Stimulated activated CD4-positive, alpha-beta T cell treated with anti-CD3 and anti-CD28 coated beads, Interleukin-2, amount 100 ng/mL, for 24 hours (primary cell): ENCODE data around the gene FZD8.

Experiments used
- DNase-seq, 2 donors: peaks; one replicate each; pipeline ENCODE4 v3.0.0-alpha.2; 2020

The FZD8 gene

GRCh38 chr10:35600193-35600592 is 41.9 kb downstream of the FZD8 start:
- DNase-seq, result no peak

- no peak for DNase-seq
Observed at GRCh38 chr10:35598379-35598778, 43.7 kb downstream of the FZD8 start.

GRCh38 chr10:35595106-35595505 is 47.0 kb downstream of the FZD8 start:
- DNase-seq, result no peak

GRCh38 chr10:35594115-35595079 is 47.7 kb downstream of the FZD8 start:
- no peak for DNase-seq

GRCh38 chr10:35592441-35592840 is 49.7 kb downstream of the FZD8 start:
- DNase-seq, result no peak

GRCh38 chr10:35588836-35589235 is 53.3 kb downstream of the FZD8 start:
- DNase-seq, result no peak
